ENCODE measurements around the gene FRMD5. TPM values are rescaled to one million over a fixed set of nuclear protein-coding genes. Genes with fewer than 3 reads are reported as not detected.

Gene FRMD5
- polyA plus RNA-seq, 1 donor from 2014 or later = 25.8 TPM

DNA sequence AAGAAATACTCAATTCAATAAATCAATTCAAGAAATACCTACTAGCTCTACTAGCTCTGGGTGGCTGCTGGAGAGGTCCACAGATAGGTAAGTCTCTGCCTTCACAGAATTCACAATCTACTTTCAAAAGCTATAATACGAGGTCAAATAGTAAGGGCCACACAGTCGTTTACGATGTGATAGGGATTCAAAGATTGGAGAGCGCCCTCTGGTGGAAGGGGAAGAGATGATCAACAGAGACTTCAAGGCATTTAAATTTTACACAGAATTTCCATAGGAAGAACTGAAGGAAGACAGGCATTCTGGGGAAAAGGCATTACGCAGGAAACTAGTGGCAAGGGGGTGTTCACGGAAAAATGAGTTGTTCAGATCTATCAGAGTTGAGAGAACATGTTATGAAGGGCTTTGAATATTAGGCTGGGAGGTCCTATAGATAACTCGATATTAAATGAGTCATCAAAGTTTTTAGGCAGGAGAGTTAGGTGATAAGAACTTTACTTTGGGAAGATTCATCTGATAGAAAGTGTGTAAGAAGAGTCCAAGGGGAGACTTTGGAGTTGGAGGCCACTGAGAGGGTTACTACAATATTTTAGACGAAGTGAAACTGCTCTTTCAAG, 128.8 kb downstream of the FRMD5 start:
- H3K4me2 ChIP-seq (ENCODE audit: low read length) = no peak overlapping the region
- no peak overlapping the region for H3K4me3 ChIP-seq (ENCODE audit: low read length)
- peaks cover 5% of the 10 kb centered on the region for H3K36me3 ChIP-seq (ENCODE audit: insufficient read depth, low read length)
- no peaks in the 10 kb centered on the region for H4K20me1 ChIP-seq (ENCODE audit: insufficient read depth)
- H3K9me2 ChIP-seq (ENCODE audit: insufficient read depth, low read length) = no peaks in the 10 kb centered on the region
- H3K9ac ChIP-seq (ENCODE audit: low read length) = no peak overlapping the region
- no peaks in the 10 kb centered on the region for H3F3A ChIP-seq (ENCODE audit: insufficient read depth, low read length, poor library complexity, severe bottlenecking)
- H3K9me3 ChIP-seq (ENCODE audit: low read length) = no peaks in the 10 kb centered on the region
- no peak overlapping the region for H2AFZ ChIP-seq (ENCODE audit: low read depth, low read length)
- H3K79me2 ChIP-seq (replicated peaks; ENCODE audit: insufficient read depth, low read length) = no peaks in the 10 kb centered on the region
- no peak for TF ChIP-seq TAF1 (IDR thresholded peaks at IDR 0.05; ENCODE audit: low read depth)
- TF ChIP-seq, protein P1, sequence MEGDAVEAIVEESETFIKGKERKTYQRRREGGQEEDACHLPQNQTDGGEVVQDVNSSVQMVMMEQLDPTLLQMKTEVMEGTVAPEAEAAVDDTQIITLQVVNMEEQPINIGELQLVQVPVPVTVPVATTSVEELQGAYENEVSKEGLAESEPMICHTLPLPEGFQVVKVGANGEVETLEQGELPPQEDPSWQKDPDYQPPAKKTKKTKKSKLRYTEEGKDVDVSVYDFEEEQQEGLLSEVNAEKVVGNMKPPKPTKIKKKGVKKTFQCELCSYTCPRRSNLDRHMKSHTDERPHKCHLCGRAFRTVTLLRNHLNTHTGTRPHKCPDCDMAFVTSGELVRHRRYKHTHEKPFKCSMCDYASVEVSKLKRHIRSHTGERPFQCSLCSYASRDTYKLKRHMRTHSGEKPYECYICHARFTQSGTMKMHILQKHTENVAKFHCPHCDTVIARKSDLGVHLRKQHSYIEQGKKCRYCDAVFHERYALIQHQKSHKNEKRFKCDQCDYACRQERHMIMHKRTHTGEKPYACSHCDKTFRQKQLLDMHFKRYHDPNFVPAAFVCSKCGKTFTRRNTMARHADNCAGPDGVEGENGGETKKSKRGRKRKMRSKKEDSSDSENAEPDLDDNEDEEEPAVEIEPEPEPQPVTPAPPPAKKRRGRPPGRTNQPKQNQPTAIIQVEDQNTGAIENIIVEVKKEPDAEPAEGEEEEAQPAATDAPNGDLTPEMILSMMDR (IDR thresholded peaks at IDR 0.05; ENCODE audit: poor library complexity, severe bottlenecking) = peak; percentile 30
- H3K27ac ChIP-seq (ENCODE audit: low read length) = no peak overlapping the region
- no peaks in the 10 kb centered on the region for H3K27me3 ChIP-seq (ENCODE audit: insufficient read depth, low read depth, low read length)

DNA sequence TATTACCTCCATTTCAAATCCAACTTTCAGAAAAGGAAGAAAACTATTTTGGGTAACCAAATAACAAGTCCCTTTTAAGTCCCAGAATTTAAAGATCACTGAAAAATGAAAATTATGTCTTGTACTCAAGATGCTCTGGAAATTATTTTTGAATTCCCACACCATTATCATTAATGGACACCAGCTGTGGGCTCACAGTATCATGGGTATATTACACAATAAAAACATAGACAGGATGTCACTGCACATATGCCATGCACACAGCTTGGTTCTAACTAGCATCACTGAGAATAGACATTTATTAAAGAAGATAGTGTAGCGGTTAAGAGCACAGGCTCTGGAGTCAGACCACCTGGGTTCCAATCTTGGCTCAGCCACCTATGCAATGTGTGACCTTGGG, 130.4 kb downstream of the FRMD5 start:
- Histone ChIP-seq H3K4me3 (ENCODE audit: low read length) (no peak overlapping the region), H3K9ac (ENCODE audit: low read length) (no peak overlapping the region), H3K9me3 (ENCODE audit: low read length) (no peaks in the 10 kb centered on the region), H3K79me2 (replicated peaks; ENCODE audit: insufficient read depth, low read length) (no peaks in the 10 kb centered on the region), H3F3A (ENCODE audit: insufficient read depth, low read length, poor library complexity, severe bottlenecking) (no peaks in the 10 kb centered on the region), H3K36me3 (ENCODE audit: insufficient read depth, low read length) (peaks cover 5% of the 10 kb centered on the region), H3K4me2 (ENCODE audit: low read length) (no peak overlapping the region), H3K9me2 (ENCODE audit: insufficient read depth, low read length) (no peaks in the 10 kb centered on the region), H3K27me3 (ENCODE audit: insufficient read depth, low read depth, low read length) (no peaks in the 10 kb centered on the region), H3K27ac (ENCODE audit: low read length) (no peak overlapping the region), H2AFZ (ENCODE audit: low read depth, low read length) (no peak overlapping the region), H4K20me1 (ENCODE audit: insufficient read depth) (no peaks in the 10 kb centered on the region)
- TF ChIP-seq MXI1 (conservative IDR thresholded peaks at IDR 0.05; ENCODE audit: poor library complexity, severe bottlenecking) (no peak), EP300 (conservative IDR thresholded peaks at IDR 0.05; ENCODE audit: poor library complexity, severe bottlenecking) (no peak), EZH2 (IDR thresholded peaks at IDR 0.05; ENCODE audit: borderline replicate concordance, insufficient read depth, low read length, poor library complexity, severe bottlenecking) (no peak), RAD21 (conservative IDR thresholded peaks at IDR 0.05) (no peak), TAF1 (IDR thresholded peaks at IDR 0.05; ENCODE audit: low read depth) (no peak)
- TF ChIP-seq, protein P2, sequence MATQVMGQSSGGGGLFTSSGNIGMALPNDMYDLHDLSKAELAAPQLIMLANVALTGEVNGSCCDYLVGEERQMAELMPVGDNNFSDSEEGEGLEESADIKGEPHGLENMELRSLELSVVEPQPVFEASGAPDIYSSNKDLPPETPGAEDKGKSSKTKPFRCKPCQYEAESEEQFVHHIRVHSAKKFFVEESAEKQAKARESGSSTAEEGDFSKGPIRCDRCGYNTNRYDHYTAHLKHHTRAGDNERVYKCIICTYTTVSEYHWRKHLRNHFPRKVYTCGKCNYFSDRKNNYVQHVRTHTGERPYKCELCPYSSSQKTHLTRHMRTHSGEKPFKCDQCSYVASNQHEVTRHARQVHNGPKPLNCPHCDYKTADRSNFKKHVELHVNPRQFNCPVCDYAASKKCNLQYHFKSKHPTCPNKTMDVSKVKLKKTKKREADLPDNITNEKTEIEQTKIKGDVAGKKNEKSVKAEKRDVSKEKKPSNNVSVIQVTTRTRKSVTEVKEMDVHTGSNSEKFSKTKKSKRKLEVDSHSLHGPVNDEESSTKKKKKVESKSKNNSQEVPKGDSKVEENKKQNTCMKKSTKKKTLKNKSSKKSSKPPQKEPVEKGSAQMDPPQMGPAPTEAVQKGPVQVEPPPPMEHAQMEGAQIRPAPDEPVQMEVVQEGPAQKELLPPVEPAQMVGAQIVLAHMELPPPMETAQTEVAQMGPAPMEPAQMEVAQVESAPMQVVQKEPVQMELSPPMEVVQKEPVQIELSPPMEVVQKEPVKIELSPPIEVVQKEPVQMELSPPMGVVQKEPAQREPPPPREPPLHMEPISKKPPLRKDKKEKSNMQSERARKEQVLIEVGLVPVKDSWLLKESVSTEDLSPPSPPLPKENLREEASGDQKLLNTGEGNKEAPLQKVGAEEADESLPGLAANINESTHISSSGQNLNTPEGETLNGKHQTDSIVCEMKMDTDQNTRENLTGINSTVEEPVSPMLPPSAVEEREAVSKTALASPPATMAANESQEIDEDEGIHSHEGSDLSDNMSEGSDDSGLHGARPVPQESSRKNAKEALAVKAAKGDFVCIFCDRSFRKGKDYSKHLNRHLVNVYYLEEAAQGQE (IDR thresholded peaks at IDR 0.05; ENCODE audit: borderline replicate concordance) = no peak
- TF ChIP-seq, protein P1 (IDR thresholded peaks at IDR 0.05; ENCODE audit: poor library complexity, severe bottlenecking) = no peak

Data from neural cell (in vitro differentiated cells).